HCT116 (cell line): ENCODE measurements around the gene CUL4A. TPM values are rescaled to one million over a fixed set of nuclear protein-coding genes. Genes with fewer than 3 reads are reported as not detected.

Source experiments
- ATAC-seq: fragments of 200-7000 bp; cut with Tn5 transposase; 2 replicates; pipeline ENCODE4 v1.9.1; 2020; ENCODE audit warnings: mild to moderate bottlenecking, moderate library complexity
- BruUV-seq: library from RNA; stranded (reverse); fragments of 400-500 nt; replicated peaks from 2 replicates; lab custom pipeline; 2021; lab: Mats Ljungman, UMichigan
- CTCF ChIA-PET: fragments of 300-600 bp; sonication (Branson Sonifier 250); formaldehyde crosslinking; loops from one replicate; lab custom pipeline; 2021; ENCODE audit warnings: antibody characterized with exemption; lab: Charles Lee
- POLR2A ChIA-PET: fragments of 300-600, 350-600 bp; sonication (Branson Sonifier 250); formaldehyde crosslinking; loops from one replicate; lab custom pipeline; 2021; ENCODE audit warnings: antibody characterized with exemption; lab: Charles Lee
- RAD21 ChIA-PET, 2 experiments: fragments of 300-600 bp; sonication (Branson Sonifier 250); formaldehyde crosslinking; loops; one replicate each; lab custom pipeline; 2023; ENCODE audit warnings: low total read pairs in 2 of 2; ENCODE audit not compliant: uncharacterized antibody in 2 of 2, unreplicated experiment in 2 of 2, low non-redundant PET in 1 of 2; lab: Charles Lee
- DNase-seq: peaks from one replicate; pipeline ENCODE4 v3.0.0-alpha.2; 2010; ENCODE audit warnings: low read depth, low spot score
- H2AFZ ChIP-seq: fragments of 200-600 bp; shearing (Covaris generic), sonication (generic); 2 replicates; pipeline ENCODE4 v1.6.1; 2017; ENCODE audit warnings: low read depth, mixed run types, mixed read lengths, antibody characterized with exemption, low read length; ENCODE audit not compliant: poor library complexity, severe bottlenecking
- H3K27ac ChIP-seq: 2 replicates; pipeline ENCODE4 v1.5.1; 2012; ENCODE audit warnings: low read depth, low read length
- H3K27me3 ChIP-seq: fragments of 200-600 bp; sonication (generic); 2 replicates; pipeline ENCODE4 v1.6.1; 2016; ENCODE audit warnings: mixed run types, low read length, mixed read lengths; ENCODE audit not compliant: insufficient read depth
- H3K36me3 ChIP-seq, 2 experiments: fragments of 200-500 bp in 1 of 2; fragments of 200-600 bp in 1 of 2; sonication (Bioruptor generic) in 1 of 2; sonication (generic) in 1 of 2; 2 replicates each; pipeline versions ENCODE4 v1.5.1 to v1.6.1; 2014 to 2016; ENCODE audit warnings: low read length in 2 of 2, inconsistent platforms in 1 of 2, mixed read lengths in 1 of 2, mixed run types in 1 of 2; ENCODE audit not compliant: insufficient read depth in 2 of 2, control insufficient read depth in 1 of 2
- H3K4me1 ChIP-seq, 2 experiments: fragments of 200-600 bp in 1 of 2; sonication (generic) in 1 of 2; 2 replicates each; pipeline versions ENCODE4 v1.5.1 to v1.6.1; 2012 to 2017; ENCODE audit warnings: low read length in 2 of 2, inconsistent platforms in 1 of 2, mild to moderate bottlenecking in 1 of 2, mixed read lengths in 1 of 2, mixed run types in 1 of 2, moderate library complexity in 1 of 2; ENCODE audit not compliant: insufficient read depth in 2 of 2, control insufficient read depth in 1 of 2
- H3K4me2 ChIP-seq: fragments of 200-600 bp; sonication (generic); 2 replicates; pipeline ENCODE4 v1.6.1; 2017; ENCODE audit warnings: mixed run types, low read length, mixed read lengths
- H3K4me3 ChIP-seq, 2 experiments: fragments of 200-600 bp in 1 of 2; sonication (generic) in 1 of 2; replicated peaks in 1 of 2; 2 replicates each; pipeline ENCODE4 v1.5.1; 2011 to 2016; ENCODE audit warnings: low read length in 2 of 2, control low read depth in 1 of 2, low read depth in 1 of 2, mild to moderate bottlenecking in 1 of 2, mixed read lengths in 1 of 2, mixed run types in 1 of 2
- H3K79me2 ChIP-seq: fragments of 200-600 bp; sonication (generic); 2 replicates; pipeline ENCODE4 v1.6.1; 2017; ENCODE audit warnings: mild to moderate bottlenecking, mixed run types, low read length, moderate library complexity, mixed read lengths; ENCODE audit not compliant: insufficient read depth
- H3K9ac ChIP-seq: fragments of 200-600 bp; sonication (generic); 2 replicates; pipeline ENCODE4 v1.6.1; 2016; ENCODE audit warnings: low read length, mixed read lengths
- H3K9me2 ChIP-seq: fragments of 200-600 bp; sonication (generic), shearing (Covaris generic); 2 replicates; pipeline ENCODE4 v1.6.1; 2017; ENCODE audit warnings: mixed run types, mild to moderate bottlenecking, moderate library complexity; ENCODE audit not compliant: insufficient read depth
- H3K9me3 ChIP-seq, 2 experiments: fragments of 200-500 bp in 1 of 2; fragments of 200-600 bp in 1 of 2; sonication (Bioruptor generic) in 1 of 2; sonication (generic) in 1 of 2; 2 replicates each; pipeline ENCODE4 v1.6.1; 2014 to 2017; ENCODE audit warnings: low read length in 2 of 2, mixed read lengths in 2 of 2, inconsistent platforms in 1 of 2, low read depth in 1 of 2, mild to moderate bottlenecking in 1 of 2, mixed run types in 1 of 2, moderate library complexity in 1 of 2; ENCODE audit not compliant: control insufficient read depth in 1 of 2, insufficient read depth in 1 of 2
- H4K20me1 ChIP-seq: fragments of 200-600 bp; sonication (generic), shearing (Covaris generic); 2 replicates; pipeline ENCODE4 v1.6.1; 2017; ENCODE audit warnings: mixed run types, mild to moderate bottlenecking, moderate library complexity; ENCODE audit not compliant: insufficient read depth
- CBX3 ChIP-seq: IDR thresholded peaks from 2 replicates; pipeline ENCODE4 v1.6.1; 2012; ENCODE audit warnings: low read depth
- ELF1 ChIP-seq: IDR thresholded peaks from 2 replicates; pipeline ENCODE4 v1.6.1; 2012; ENCODE audit warnings: low read depth, borderline replicate concordance
- EZH2phosphoT487 ChIP-seq: fragments of 200-600 bp; IDR thresholded peaks from 2 replicates; pipeline ENCODE4 v1.6.1; 2018; ENCODE audit warnings: antibody characterized with exemption, borderline replicate concordance
- JUND ChIP-seq: IDR thresholded peaks from 2 replicates; pipeline ENCODE4 v1.6.1; 2012
- POLR2AphosphoS5 ChIP-seq: IDR thresholded peaks from 2 replicates; pipeline ENCODE4 v1.6.1; 2011; ENCODE audit warnings: mild to moderate bottlenecking, low read depth, low read length, moderate library complexity
- RAD21 ChIP-seq: IDR thresholded peaks from 2 replicates; pipeline ENCODE4 v1.6.1; 2012; ENCODE audit warnings: low read depth, mild to moderate bottlenecking
- REST ChIP-seq: IDR thresholded peaks from 2 replicates; pipeline ENCODE4 v1.6.1; 2012; ENCODE audit warnings: low read depth
- SIN3A ChIP-seq: IDR thresholded peaks from 2 replicates; pipeline ENCODE4 v1.6.1; 2012; ENCODE audit warnings: low read depth
- SRF ChIP-seq: IDR thresholded peaks from 2 replicates; pipeline ENCODE4 v1.6.1; 2012; ENCODE audit warnings: low read depth
- TCF7L2 ChIP-seq: IDR thresholded peaks from 2 replicates; pipeline ENCODE4 v1.7.0; 2011; ENCODE audit warnings: borderline replicate concordance, inconsistent platforms; ENCODE audit not compliant: insufficient read depth, insufficient read length; ENCODE audit errors: extremely low read depth
- ZBTB33 ChIP-seq: IDR thresholded peaks from 2 replicates; pipeline ENCODE4 v1.6.1; 2011; ENCODE audit warnings: mild to moderate bottlenecking, low read length, moderate library complexity; ENCODE audit not compliant: insufficient replicate concordance; ENCODE audit errors: extremely low read depth
- ZFX ChIP-seq: fragments of 450-650 bp; IDR thresholded peaks from 2 replicates; pipeline ENCODE4 v1.6.1; 2017
- intact Hi-C: fragments of 100-400 bp; cut with micrococcal nuclease; formaldehyde crosslinking; loops from 2 replicates; pipeline ENCODE4 v1.10.0; 2022
- total RNA-seq: library from RNA; stranded (reverse); gene quantifications from one replicate; pipeline ENCODE4 v1.2.1, GENCODE V29; 2021; ENCODE audit not compliant: unreplicated experiment
- TF ChIP-seq, protein P1 (sequence below): IDR thresholded peaks from 2 replicates; pipeline ENCODE4 v1.6.1; 2012
- TF ChIP-seq, protein P2 (sequence below), 3 experiments: fragments of 200-600 bp in 1 of 3; sonication (generic) in 1 of 3; IDR thresholded peaks in 2 of 3; conservative IDR thresholded peaks in 1 of 3; 2 replicates each; pipeline ENCODE4 v1.5.1; 2012 to 2017; ENCODE audit warnings: low read depth in 2 of 3, low read length in 2 of 3, antibody characterized with exemption in 1 of 3, borderline replicate concordance in 1 of 3, control low read depth in 1 of 3, mild to moderate bottlenecking in 1 of 3, mixed read lengths in 1 of 3, mixed run types in 1 of 3, moderate library complexity in 1 of 3; ENCODE audit not compliant: insufficient read depth in 1 of 3

Gene CUL4A
- total RNA-seq, 1 experiment from 2014 or later = 76.5 TPM

DNA sequence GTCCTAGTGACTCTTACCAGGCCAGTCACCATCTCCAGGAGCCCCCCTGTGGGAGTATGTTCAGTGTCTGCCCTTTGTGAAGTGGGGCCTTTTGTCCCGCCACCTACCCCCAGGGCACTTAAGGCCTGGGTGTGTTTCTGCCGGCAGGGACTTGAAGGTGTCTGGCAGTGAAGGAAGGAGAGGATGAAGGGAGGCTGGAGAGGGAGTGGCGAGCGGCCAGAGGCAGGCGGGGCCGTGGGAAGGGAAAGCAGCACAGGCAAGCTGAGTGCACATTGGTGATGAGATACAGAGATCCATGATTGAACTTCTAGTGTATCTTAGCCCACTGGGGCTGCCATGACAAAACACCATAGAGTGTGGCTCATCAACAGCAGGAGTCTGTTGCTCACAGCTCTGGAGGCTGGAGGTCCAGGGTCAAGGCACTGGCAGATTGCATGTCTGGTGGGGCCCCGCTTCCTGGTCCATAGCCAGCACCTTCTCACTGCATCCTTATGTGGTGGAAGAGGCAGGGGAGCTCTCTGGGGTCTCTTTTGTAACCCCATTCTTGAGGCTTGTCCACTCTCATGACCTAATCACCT is 17.5 kb downstream of the CUL4A start:
- Histone ChIP-seq H3K9ac (no peak overlapping the region), H3K79me2 (peaks cover 76% of the 10 kb centered on the region), H3K27me3 (no peaks in the 10 kb centered on the region), H3K9me2 (no peaks in the 10 kb centered on the region), H3K9me3 (no peaks in the 10 kb centered on the region), H3K27ac (no peak overlapping the region), H3K36me3 (peaks cover 26 to 39% of the 10 kb centered on the region in 2 experiments; a peak in 3 of 4 replicates), H3K4me2 (no peak overlapping the region), H3K4me3 (no peak overlapping the region), H3K4me1 (no peaks in the 10 kb centered on the region), H4K20me1 (peaks cover 4% of the 10 kb centered on the region; the same call in 1 of the 2 replicates), H2AFZ (no peak overlapping the region)
- RAD21 ChIA-PET = no interaction called here
- ATAC-seq (no peak), DNase-seq (no peak)
- TF ChIP-seq TCF7L2 (no peak), ELF1 (no peak), POLR2AphosphoS5 (no peak), CBX3 (no peak), EZH2phosphoT487 (no peak), ZFX (no peak), REST (no peak), JUND (no peak), RAD21 (no peak), SIN3A (no peak), ZBTB33 (no peak), SRF (no peak)
- TF ChIP-seq, protein P1, sequence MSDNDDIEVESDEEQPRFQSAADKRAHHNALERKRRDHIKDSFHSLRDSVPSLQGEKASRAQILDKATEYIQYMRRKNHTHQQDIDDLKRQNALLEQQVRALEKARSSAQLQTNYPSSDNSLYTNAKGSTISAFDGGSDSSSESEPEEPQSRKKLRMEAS = no peak
- TF ChIP-seq, protein P2, sequence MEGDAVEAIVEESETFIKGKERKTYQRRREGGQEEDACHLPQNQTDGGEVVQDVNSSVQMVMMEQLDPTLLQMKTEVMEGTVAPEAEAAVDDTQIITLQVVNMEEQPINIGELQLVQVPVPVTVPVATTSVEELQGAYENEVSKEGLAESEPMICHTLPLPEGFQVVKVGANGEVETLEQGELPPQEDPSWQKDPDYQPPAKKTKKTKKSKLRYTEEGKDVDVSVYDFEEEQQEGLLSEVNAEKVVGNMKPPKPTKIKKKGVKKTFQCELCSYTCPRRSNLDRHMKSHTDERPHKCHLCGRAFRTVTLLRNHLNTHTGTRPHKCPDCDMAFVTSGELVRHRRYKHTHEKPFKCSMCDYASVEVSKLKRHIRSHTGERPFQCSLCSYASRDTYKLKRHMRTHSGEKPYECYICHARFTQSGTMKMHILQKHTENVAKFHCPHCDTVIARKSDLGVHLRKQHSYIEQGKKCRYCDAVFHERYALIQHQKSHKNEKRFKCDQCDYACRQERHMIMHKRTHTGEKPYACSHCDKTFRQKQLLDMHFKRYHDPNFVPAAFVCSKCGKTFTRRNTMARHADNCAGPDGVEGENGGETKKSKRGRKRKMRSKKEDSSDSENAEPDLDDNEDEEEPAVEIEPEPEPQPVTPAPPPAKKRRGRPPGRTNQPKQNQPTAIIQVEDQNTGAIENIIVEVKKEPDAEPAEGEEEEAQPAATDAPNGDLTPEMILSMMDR (IDR thresholded peaks at IDR 0.05 in 2 of 3, conservative IDR thresholded peaks at IDR 0.05 in 1 of 3; ENCODE audit: borderline replicate concordance in 1 of 3, insufficient read depth in 1 of 3, low read depth in 2 of 3, low read length in 2 of 3) = no peak
- no TSS peak for BruUV-seq
- intact Hi-C loops = no loop called here
- POLR2A ChIA-PET = no interaction called here
- CTCF ChIA-PET = no interaction called here
